ENCODE results near the gene OLFML2A.

Gene OLFML2A

GRCh38 chr9:124793015-124793541, 16.1 kb downstream of the OLFML2A start:
- Histone ChIP-seq H3K9me3 (ENCODE audit: control insufficient read depth, insufficient read depth, low read length) (no peaks in the 10 kb centered on the region), H3K9ac (ENCODE audit: low read depth, low read length) (no peak overlapping the region)

GRCh38 chr9:124794902-124795491, 18.1 kb downstream of the OLFML2A start:
- Histone ChIP-seq H3K4me1 (ENCODE audit: control insufficient read depth, insufficient read depth, low read length) (no peaks in the 10 kb centered on the region), H3K9ac (ENCODE audit: low read depth, low read length) (no peak overlapping the region), H3K27me3 (ENCODE audit: control insufficient read depth, insufficient read depth, low read length) (no peaks in the 10 kb centered on the region)

More at GRCh38 chr9:124793015-124793541, 16.1 kb downstream of the OLFML2A start:
- H3K4me3 ChIP-seq (ENCODE audit: low read depth, low read length): no peak overlapping the region
- H3K27me3 ChIP-seq (ENCODE audit: control insufficient read depth, insufficient read depth, low read length): no peaks in the 10 kb centered on the region
- H3K4me1 ChIP-seq (ENCODE audit: control insufficient read depth, insufficient read depth, low read length): no peaks in the 10 kb centered on the region
- no peaks in the 10 kb centered on the region for H3K36me3 ChIP-seq (ENCODE audit: control insufficient read depth, insufficient read depth, low read length)

GRCh38 chr9:124795881-124796431, 19.0 kb downstream of the OLFML2A start:
- H3K9me3 ChIP-seq (ENCODE audit: control insufficient read depth, insufficient read depth, low read length): no peaks in the 10 kb centered on the region
- H3K27me3 ChIP-seq (ENCODE audit: control insufficient read depth, insufficient read depth, low read length): no peaks in the 10 kb centered on the region
- no peaks in the 10 kb centered on the region for H3K4me1 ChIP-seq (ENCODE audit: control insufficient read depth, insufficient read depth, low read length)
- H3K36me3 ChIP-seq (ENCODE audit: control insufficient read depth, insufficient read depth, low read length): no peaks in the 10 kb centered on the region
- H3K9ac ChIP-seq (ENCODE audit: low read depth, low read length): no peak overlapping the region
- H3K4me3 ChIP-seq (ENCODE audit: low read depth, low read length): no peak overlapping the region

More at GRCh38 chr9:124794902-124795491, 18.1 kb downstream of the OLFML2A start:
- H3K4me3 ChIP-seq (ENCODE audit: low read depth, low read length): no peak overlapping the region
- H3K36me3 ChIP-seq (ENCODE audit: control insufficient read depth, insufficient read depth, low read length): no peaks in the 10 kb centered on the region
- no peaks in the 10 kb centered on the region for H3K9me3 ChIP-seq (ENCODE audit: control insufficient read depth, insufficient read depth, low read length)

- H3K9ac ChIP-seq (ENCODE audit: low read depth, low read length): no peak overlapping the region
- H3K36me3 ChIP-seq (ENCODE audit: control insufficient read depth, insufficient read depth, low read length): no peaks in the 10 kb centered on the region
- H3K9me3 ChIP-seq (ENCODE audit: control insufficient read depth, insufficient read depth, low read length): no peaks in the 10 kb centered on the region
- H3K4me1 ChIP-seq (ENCODE audit: control insufficient read depth, insufficient read depth, low read length): no peaks in the 10 kb centered on the region
- no peaks in the 10 kb centered on the region for H3K27me3 ChIP-seq (ENCODE audit: control insufficient read depth, insufficient read depth, low read length)
- no peak overlapping the region for H3K4me3 ChIP-seq (ENCODE audit: low read depth, low read length)
Measured at GRCh38 chr9:124797343-124798103, 20.6 kb downstream of the OLFML2A start.

- no peaks in the 10 kb centered on the region for H3K36me3 ChIP-seq (ENCODE audit: control insufficient read depth, insufficient read depth, low read length)
- H3K27me3 ChIP-seq (ENCODE audit: control insufficient read depth, insufficient read depth, low read length): no peaks in the 10 kb centered on the region
- H3K9me3 ChIP-seq (ENCODE audit: control insufficient read depth, insufficient read depth, low read length): no peaks in the 10 kb centered on the region
- H3K4me1 ChIP-seq (ENCODE audit: control insufficient read depth, insufficient read depth, low read length): no peaks in the 10 kb centered on the region
- H3K4me3 ChIP-seq (ENCODE audit: low read depth, low read length): no peak overlapping the region
- no peak overlapping the region for H3K9ac ChIP-seq (ENCODE audit: low read depth, low read length)
Measured at GRCh38 chr9:124799274-124800006, 22.5 kb downstream of the OLFML2A start.

- H3K9ac ChIP-seq (ENCODE audit: low read depth, low read length): no peak overlapping the region
- no peak overlapping the region for H3K4me3 ChIP-seq (ENCODE audit: low read depth, low read length)
- H3K9me3 ChIP-seq (ENCODE audit: control insufficient read depth, insufficient read depth, low read length): no peaks in the 10 kb centered on the region
- no peaks in the 10 kb centered on the region for H3K36me3 ChIP-seq (ENCODE audit: control insufficient read depth, insufficient read depth, low read length)
- no peaks in the 10 kb centered on the region for H3K4me1 ChIP-seq (ENCODE audit: control insufficient read depth, insufficient read depth, low read length)
- no peaks in the 10 kb centered on the region for H3K27me3 ChIP-seq (ENCODE audit: control insufficient read depth, insufficient read depth, low read length)
Measured at GRCh38 chr9:124800306-124801259, 23.6 kb downstream of the OLFML2A start.

- no peak overlapping the region for H3K4me3 ChIP-seq (ENCODE audit: low read depth, low read length)
- no peaks in the 10 kb centered on the region for H3K36me3 ChIP-seq (ENCODE audit: control insufficient read depth, insufficient read depth, low read length)
- H3K27me3 ChIP-seq (ENCODE audit: control insufficient read depth, insufficient read depth, low read length): no peaks in the 10 kb centered on the region
- H3K4me1 ChIP-seq (ENCODE audit: control insufficient read depth, insufficient read depth, low read length): no peaks in the 10 kb centered on the region
- H3K9ac ChIP-seq (ENCODE audit: low read depth, low read length): no peak overlapping the region
- no peaks in the 10 kb centered on the region for H3K9me3 ChIP-seq (ENCODE audit: control insufficient read depth, insufficient read depth, low read length)
Measured at GRCh38 chr9:124801356-124801755, 24.4 kb downstream of the OLFML2A start.

GRCh38 chr9:124802426-124802825, 25.5 kb downstream of the OLFML2A start:
- H3K9ac ChIP-seq (ENCODE audit: low read depth, low read length): no peak overlapping the region
- H3K4me1 ChIP-seq (ENCODE audit: control insufficient read depth, insufficient read depth, low read length): no peaks in the 10 kb centered on the region
- no peaks in the 10 kb centered on the region for H3K27me3 ChIP-seq (ENCODE audit: control insufficient read depth, insufficient read depth, low read length)
- no peaks in the 10 kb centered on the region for H3K36me3 ChIP-seq (ENCODE audit: control insufficient read depth, insufficient read depth, low read length)
- H3K9me3 ChIP-seq (ENCODE audit: control insufficient read depth, insufficient read depth, low read length): no peaks in the 10 kb centered on the region
- H3K4me3 ChIP-seq (ENCODE audit: low read depth, low read length): no peak overlapping the region

GRCh38 chr9:124803911-124804310, 27.0 kb downstream of the OLFML2A start:
- no peak overlapping the region for H3K4me3 ChIP-seq (ENCODE audit: low read depth, low read length)
- no peaks in the 10 kb centered on the region for H3K4me1 ChIP-seq (ENCODE audit: control insufficient read depth, insufficient read depth, low read length)
- no peaks in the 10 kb centered on the region for H3K36me3 ChIP-seq (ENCODE audit: control insufficient read depth, insufficient read depth, low read length)
- no peak overlapping the region for H3K9ac ChIP-seq (ENCODE audit: low read depth, low read length)
- no peaks in the 10 kb centered on the region for H3K27me3 ChIP-seq (ENCODE audit: control insufficient read depth, insufficient read depth, low read length)
- H3K9me3 ChIP-seq (ENCODE audit: control insufficient read depth, insufficient read depth, low read length): no peaks in the 10 kb centered on the region

- H3K4me3 ChIP-seq (ENCODE audit: low read depth, low read length): no peak overlapping the region
- H3K27me3 ChIP-seq (ENCODE audit: control insufficient read depth, insufficient read depth, low read length): no peaks in the 10 kb centered on the region
- H3K4me1 ChIP-seq (ENCODE audit: control insufficient read depth, insufficient read depth, low read length): no peaks in the 10 kb centered on the region
Measured at GRCh38 chr9:124805186-124805585, 28.3 kb downstream of the OLFML2A start.

More at GRCh38 chr9:124805186-124805585, 28.3 kb downstream of the OLFML2A start:
- H3K9ac ChIP-seq (ENCODE audit: low read depth, low read length): no peak overlapping the region
- peaks cover 4% of the 10 kb centered on the region for H3K36me3 ChIP-seq (ENCODE audit: control insufficient read depth, insufficient read depth, low read length)
- H3K9me3 ChIP-seq (ENCODE audit: control insufficient read depth, insufficient read depth, low read length): no peaks in the 10 kb centered on the region

All from iPS-15b (cell line).